H9 (cell line): ENCODE data around the gene ATP6V0B. TPM values are rescaled to one million over a fixed set of nuclear protein-coding genes. Genes with fewer than 3 reads are reported as not detected.

Experiments used
- DNase-seq: peaks from one replicate; pipeline ENCODE4 v3.0.0-alpha.2; 2017
- H2AFZ ChIP-seq: one replicate; pipeline ENCODE4 v1.6.1; 2013; ENCODE audit warnings: mild to moderate bottlenecking, low read length, control low read depth, moderate library complexity
- H2AK5ac ChIP-seq: 2 replicates; pipeline ENCODE4 v1.6.1; 2013; ENCODE audit warnings: low read length, control low read depth, mixed read lengths; ENCODE audit not compliant: insufficient read length
- H2BK120ac ChIP-seq: one replicate; pipeline ENCODE4 v1.6.1; 2013; ENCODE audit warnings: low read depth, mild to moderate bottlenecking, low read length, control low read depth, inconsistent platforms; ENCODE audit not compliant: poor library complexity, severe bottlenecking
- H2BK12ac ChIP-seq: 2 replicates; pipeline ENCODE4 v1.6.1; 2013; ENCODE audit warnings: low read length, control low read depth, mixed read lengths, low read depth; ENCODE audit not compliant: insufficient read length
- H2BK15ac ChIP-seq: 2 replicates; pipeline ENCODE4 v1.6.1; 2013; ENCODE audit warnings: low read depth, low read length, control low read depth
- H2BK20ac ChIP-seq: one replicate; pipeline ENCODE4 v1.6.1; 2013; ENCODE audit warnings: low read depth, mild to moderate bottlenecking, low read length, control low read depth, inconsistent platforms; ENCODE audit not compliant: poor library complexity, severe bottlenecking
- H2BK5ac ChIP-seq: 2 replicates; pipeline ENCODE4 v1.6.1; 2013; ENCODE audit warnings: low read length, control low read depth, mixed read lengths; ENCODE audit not compliant: insufficient read length
- H3K14ac ChIP-seq: 2 replicates; pipeline ENCODE4 v1.6.1; 2013; ENCODE audit warnings: low read length, control low read depth; ENCODE audit not compliant: insufficient read depth
- H3K18ac ChIP-seq: 2 replicates; pipeline ENCODE4 v1.6.1; 2013; ENCODE audit warnings: low read depth, mild to moderate bottlenecking, mixed read lengths, low read length, control low read depth; ENCODE audit not compliant: insufficient read length
- H3K23ac ChIP-seq: 2 replicates; pipeline ENCODE4 v1.6.1; 2013; ENCODE audit warnings: low read length, control low read depth, mixed read lengths, low read depth; ENCODE audit not compliant: insufficient read length
- H3K23me2 ChIP-seq: 2 replicates; pipeline ENCODE4 v1.6.1; 2013; ENCODE audit warnings: low read depth, mild to moderate bottlenecking, mixed read lengths, low read length, control low read depth; ENCODE audit not compliant: insufficient read length, poor library complexity, severe bottlenecking
- H3K27ac ChIP-seq: 2 replicates; pipeline ENCODE4 v1.5.1; 2013; ENCODE audit warnings: low read length, control low read depth, mixed read lengths, low read depth; ENCODE audit not compliant: insufficient read length
- H3K27me3 ChIP-seq: 2 replicates; pipeline ENCODE4 v1.6.1; 2013; ENCODE audit warnings: low read length, control low read depth, inconsistent platforms; ENCODE audit not compliant: insufficient read depth
- H3K4ac ChIP-seq: 2 replicates; pipeline ENCODE4 v1.6.1; 2013; ENCODE audit warnings: low read depth, mild to moderate bottlenecking, control low read depth, inconsistent platforms, low read length, moderate library complexity
- H3K4me1 ChIP-seq: 2 replicates; pipeline ENCODE4 v1.6.1; 2013; ENCODE audit warnings: low read length, control low read depth, inconsistent platforms; ENCODE audit not compliant: insufficient read depth
- H3K4me2 ChIP-seq: 2 replicates; pipeline ENCODE4 v1.6.1; 2013; ENCODE audit warnings: low read length, control low read depth, mixed read lengths; ENCODE audit not compliant: insufficient read length, insufficient read depth
- H3K56ac ChIP-seq: 2 replicates; pipeline ENCODE4 v1.6.1; 2013; ENCODE audit warnings: low read depth, mild to moderate bottlenecking, mixed read lengths, low read length, control low read depth; ENCODE audit not compliant: insufficient read length
- H3K79me1 ChIP-seq: 2 replicates; pipeline ENCODE4 v1.6.1; 2013; ENCODE audit warnings: low read depth, mild to moderate bottlenecking, moderate library complexity, low read length, control low read depth, inconsistent platforms; ENCODE audit not compliant: insufficient read depth, poor library complexity, severe bottlenecking
- H3K79me2 ChIP-seq: 2 replicates; pipeline ENCODE4 v1.6.1; 2013; ENCODE audit warnings: low read length, control low read depth, inconsistent platforms; ENCODE audit not compliant: insufficient read depth
- H3K9ac ChIP-seq: 2 replicates; pipeline ENCODE4 v1.6.1; 2013; ENCODE audit warnings: low read length, control low read depth, mixed read lengths; ENCODE audit not compliant: insufficient read length; ENCODE audit errors: extremely low read depth
- H3K9me3 ChIP-seq: one replicate; pipeline ENCODE4 v1.6.1; 2013; ENCODE audit warnings: low read depth, low read length, inconsistent platforms; ENCODE audit not compliant: control insufficient read depth
- H3T11ph ChIP-seq: one replicate; pipeline ENCODE4 v1.6.1; 2013; ENCODE audit warnings: mild to moderate bottlenecking, low read length, control low read depth, inconsistent platforms
- H4K20me1 ChIP-seq: one replicate; pipeline ENCODE4 v1.6.1; 2013; ENCODE audit not compliant: control insufficient read depth, insufficient read length, insufficient read depth
- H4K5ac ChIP-seq: 2 replicates; pipeline ENCODE4 v1.6.1; 2013; ENCODE audit warnings: low read depth, mild to moderate bottlenecking, mixed read lengths, low read length, control low read depth; ENCODE audit not compliant: insufficient read length
- H4K8ac ChIP-seq: replicated peaks from 2 replicates; pipeline ENCODE4 v1.6.1; 2013; ENCODE audit warnings: low read length, control low read depth, mixed read lengths, low read depth; ENCODE audit not compliant: insufficient read length
- H4K91ac ChIP-seq: 2 replicates; pipeline ENCODE4 v1.6.1; 2013; ENCODE audit warnings: low read depth, mild to moderate bottlenecking, moderate library complexity, mixed read lengths, low read length, control low read depth; ENCODE audit not compliant: insufficient read length
- H3K27ac Mint-ChIP-seq, 3 experiments: 2 replicates in 2 of 3; 3 replicates in 1 of 3; pipeline ENCODE4 v1.8.0; 2020 to 2021; ENCODE audit warnings: mixed read lengths in 3 of 3, mild to moderate bottlenecking in 1 of 3, moderate library complexity in 1 of 3
- H3K27me3 Mint-ChIP-seq: 2 replicates; pipeline ENCODE4 v1.8.0; 2021; ENCODE audit warnings: low read depth, mild to moderate bottlenecking, moderate library complexity, mixed read lengths
- H3K36me3 Mint-ChIP-seq, 3 experiments: 2 replicates in 2 of 3; 3 replicates in 1 of 3; pipeline ENCODE4 v1.8.0; 2020 to 2021; ENCODE audit warnings: low read depth in 3 of 3, mixed read lengths in 3 of 3; ENCODE audit not compliant: insufficient read depth in 1 of 3
- H3K4me1 Mint-ChIP-seq, 2 experiments: 2 replicates each; pipeline ENCODE4 v1.8.0; 2020; ENCODE audit warnings: mixed read lengths in 2 of 2
- H3K4me3 Mint-ChIP-seq, 2 experiments: 2 replicates in 1 of 2; 3 replicates in 1 of 2; pipeline ENCODE4 v1.8.0; 2020 to 2021; ENCODE audit warnings: mild to moderate bottlenecking in 2 of 2, mixed read lengths in 2 of 2, moderate library complexity in 1 of 2
- H3K9me3 Mint-ChIP-seq, 2 experiments: 2 replicates in 1 of 2; 3 replicates in 1 of 2; pipeline ENCODE4 v1.8.0; 2020; ENCODE audit warnings: mild to moderate bottlenecking in 2 of 2, mixed read lengths in 2 of 2, moderate library complexity in 1 of 2
- CTCF ChIP-seq: fragments of 200-600 bp; sonication (generic); conservative IDR thresholded peaks from 3 replicates; pipeline ENCODE4 v1.8.0; 2021; ENCODE audit warnings: antibody characterized with exemption, mild to moderate bottlenecking
- WGBS: extraction: QIAGEN DNeasy Blood & Tissue Kit; methylation state at CpG from one replicate; pipeline ENCODE4 v1.1.7; 2013; ENCODE audit warnings: missing lambda C conversion rate, low lambda C conversion rate, mixed read lengths; ENCODE audit not compliant: insufficient read length; ENCODE audit errors: extremely low coverage; 5-methylcytosine and 5-hydroxymethylcytosine counted together
- total RNA-seq: library from RNA; stranded (reverse); gene quantifications from 2 replicates; pipeline ENCODE4 v1.2.1, GENCODE V29; 2021

ATP6V0B gene
- total RNA-seq, 1 experiment from 2014 or later = 131 TPM

DNA sequence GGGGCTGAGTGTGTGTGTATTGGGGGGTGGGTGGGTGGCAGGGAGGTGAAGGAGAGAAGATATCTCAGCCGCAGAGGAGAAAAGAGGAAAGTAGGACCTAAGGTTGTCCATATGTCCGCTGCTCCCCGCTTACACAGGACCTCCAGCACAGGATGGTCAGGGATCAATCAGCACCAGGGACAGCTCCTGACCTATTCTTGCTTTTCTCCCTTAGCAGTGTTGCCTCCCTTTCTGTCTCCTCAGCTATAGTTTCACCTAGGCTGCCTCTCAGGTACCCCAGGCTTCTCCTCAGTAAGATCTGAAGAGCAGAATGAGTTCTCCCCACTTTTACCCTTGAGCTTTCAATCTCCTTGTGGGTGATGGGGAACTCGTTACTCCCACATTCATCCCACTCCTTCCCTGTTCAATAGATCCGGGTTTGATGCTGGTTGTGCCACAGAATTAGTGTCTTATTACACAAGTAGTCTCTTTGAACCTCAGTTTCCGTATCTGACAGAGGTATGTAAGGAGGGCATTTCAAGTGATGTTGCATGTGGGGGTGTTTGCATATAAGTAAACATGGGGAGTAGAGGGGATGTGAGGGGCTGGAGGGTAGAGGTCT, 6.3 kb upstream of the ATP6V0B start:
- Histone ChIP-seq H4K91ac (no peak overlapping the region), H3K56ac (no peak overlapping the region), H3K27me3 (no peaks in the 10 kb centered on the region), H3K4me2 (no peak overlapping the region), H3K27ac (no peak overlapping the region), H3K4ac (no peak overlapping the region), H2BK12ac (no peak overlapping the region), H3K79me2 (no peaks in the 10 kb centered on the region; the same call in 1 of the 2 replicates), H3K4me1 (no peaks in the 10 kb centered on the region; the same call in 1 of the 2 replicates), H3K14ac (no peak overlapping the region), H2BK15ac (no peak overlapping the region), H3T11ph (no peak overlapping the region), H3K79me1 (peaks cover 3% of the 10 kb centered on the region), H3K9me3 (no peaks in the 10 kb centered on the region), H3K23ac (no peak overlapping the region), H2BK5ac (no peak overlapping the region), H3K23me2 (peaks cover 5% of the 10 kb centered on the region), H4K20me1 (no peaks in the 10 kb centered on the region), H2BK120ac (no peak overlapping the region), H2AFZ (no peak overlapping the region), H3K18ac (no peak overlapping the region), H4K5ac (no peak overlapping the region), H2BK20ac (no peak overlapping the region), H3K9ac (no peak overlapping the region), H2AK5ac (no peak overlapping the region), H4K8ac (no peak overlapping the region)
- no peaks in the 10 kb centered on the region for H3K9me3 Mint-ChIP-seq
- no CpG with 5 or more reads among the region's 6 CpGs for WGBS
- peaks cover 8 to 11% of the 10 kb centered on the region in 2 experiments for H3K4me1 Mint-ChIP-seq
- H3K4me3 Mint-ChIP-seq = peak overlapping the region in 1 of 2 experiments; percentile 60; a peak in 2 of 5 replicates
- peaks cover 1% of the 10 kb centered on the region for H3K27me3 Mint-ChIP-seq
- no peak overlapping the region for H3K27ac Mint-ChIP-seq
- H3K36me3 Mint-ChIP-seq = peaks cover 10 to 26% (median 14%) of the 10 kb centered on the region in 3 experiments; a peak in 6 of 7 replicates
- DNase-seq = peak; percentile 67
- no peak for TF ChIP-seq CTCF
